ENCODE data around the gene OCSTAMP. TPM values are rescaled to one million over a fixed set of nuclear protein-coding genes. Genes with fewer than 3 reads are reported as not detected.

The OCSTAMP gene
- total RNA-seq, 4 donors from 2014 or later = not detected

- Histone ChIP-seq H3K27ac (no peak overlapping the region), H3K4me1 (no peaks in the 10 kb centered on the region), H3K27me3 (peaks cover 0 to 66% (median 0%) of the 10 kb centered on the region in 4 donors), H3K9me3 (no peaks in the 10 kb centered on the region), H3K4me3 (no peak overlapping the region), H3K36me3 (no peaks in the 10 kb centered on the region)
- DNase-seq = no peak
- WGBS, 2 donors = 65 to 79% methylated on average over 3 to 4 of the region's 4 CpGs
- intact Hi-C loops (cut with DNase I) = no loop called here
- no peak for TF ChIP-seq POLR2A (IDR thresholded peaks at IDR 0.05)
- TF ChIP-seq, protein P1, sequence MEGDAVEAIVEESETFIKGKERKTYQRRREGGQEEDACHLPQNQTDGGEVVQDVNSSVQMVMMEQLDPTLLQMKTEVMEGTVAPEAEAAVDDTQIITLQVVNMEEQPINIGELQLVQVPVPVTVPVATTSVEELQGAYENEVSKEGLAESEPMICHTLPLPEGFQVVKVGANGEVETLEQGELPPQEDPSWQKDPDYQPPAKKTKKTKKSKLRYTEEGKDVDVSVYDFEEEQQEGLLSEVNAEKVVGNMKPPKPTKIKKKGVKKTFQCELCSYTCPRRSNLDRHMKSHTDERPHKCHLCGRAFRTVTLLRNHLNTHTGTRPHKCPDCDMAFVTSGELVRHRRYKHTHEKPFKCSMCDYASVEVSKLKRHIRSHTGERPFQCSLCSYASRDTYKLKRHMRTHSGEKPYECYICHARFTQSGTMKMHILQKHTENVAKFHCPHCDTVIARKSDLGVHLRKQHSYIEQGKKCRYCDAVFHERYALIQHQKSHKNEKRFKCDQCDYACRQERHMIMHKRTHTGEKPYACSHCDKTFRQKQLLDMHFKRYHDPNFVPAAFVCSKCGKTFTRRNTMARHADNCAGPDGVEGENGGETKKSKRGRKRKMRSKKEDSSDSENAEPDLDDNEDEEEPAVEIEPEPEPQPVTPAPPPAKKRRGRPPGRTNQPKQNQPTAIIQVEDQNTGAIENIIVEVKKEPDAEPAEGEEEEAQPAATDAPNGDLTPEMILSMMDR (IDR thresholded peaks at IDR 0.05) = no peak
These were observed 19.8 kb downstream of the OCSTAMP start for GRCh38 chr20:46530640-46531039.

GRCh38 chr20:46523696-46524328, 26.6 kb downstream of the OCSTAMP start:
- no peak overlapping the region for H3K4me3 ChIP-seq
- peaks cover 0 to 65% (median 0%) of the 10 kb centered on the region in 4 donors for H3K27me3 ChIP-seq
- DNase-seq = no peak
- no peaks in the 10 kb centered on the region for H3K36me3 ChIP-seq
- no peaks in the 10 kb centered on the region for H3K4me1 ChIP-seq
- no peak for TF ChIP-seq POLR2A (IDR thresholded peaks at IDR 0.05)
- TF ChIP-seq, protein P1 (IDR thresholded peaks at IDR 0.05) = no peak
- 54 to 64% methylated on average over 2 of the region's 2 CpGs for WGBS, 2 donors
- no peaks in the 10 kb centered on the region for H3K9me3 ChIP-seq
- no peak overlapping the region for H3K27ac ChIP-seq
- intact Hi-C loops (cut with DNase I) = no loop called here

DNA sequence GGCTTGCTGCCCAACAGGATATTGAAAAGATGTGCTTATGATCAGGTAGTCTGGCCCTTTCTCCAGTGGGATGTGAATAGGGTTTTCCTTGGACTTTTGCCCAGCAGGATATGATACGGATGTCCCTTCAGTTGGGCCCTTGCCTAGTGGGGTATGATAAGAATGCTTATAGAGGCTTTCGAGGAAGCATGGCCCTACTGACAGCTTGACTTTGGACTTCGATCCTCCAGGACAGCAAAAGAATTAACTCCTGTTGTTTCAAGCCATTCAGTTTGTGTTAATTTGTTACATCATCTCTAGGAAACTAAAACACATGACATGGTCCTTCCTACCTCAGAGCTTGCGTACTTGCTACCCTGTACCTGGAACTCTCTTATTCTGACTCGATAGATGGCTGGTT, 27.3 kb downstream of the OCSTAMP start:
- Histone ChIP-seq H3K27ac (no peak overlapping the region), H3K9me3 (no peaks in the 10 kb centered on the region)
- intact Hi-C loops (cut with DNase I) = no loop called here

DNA sequence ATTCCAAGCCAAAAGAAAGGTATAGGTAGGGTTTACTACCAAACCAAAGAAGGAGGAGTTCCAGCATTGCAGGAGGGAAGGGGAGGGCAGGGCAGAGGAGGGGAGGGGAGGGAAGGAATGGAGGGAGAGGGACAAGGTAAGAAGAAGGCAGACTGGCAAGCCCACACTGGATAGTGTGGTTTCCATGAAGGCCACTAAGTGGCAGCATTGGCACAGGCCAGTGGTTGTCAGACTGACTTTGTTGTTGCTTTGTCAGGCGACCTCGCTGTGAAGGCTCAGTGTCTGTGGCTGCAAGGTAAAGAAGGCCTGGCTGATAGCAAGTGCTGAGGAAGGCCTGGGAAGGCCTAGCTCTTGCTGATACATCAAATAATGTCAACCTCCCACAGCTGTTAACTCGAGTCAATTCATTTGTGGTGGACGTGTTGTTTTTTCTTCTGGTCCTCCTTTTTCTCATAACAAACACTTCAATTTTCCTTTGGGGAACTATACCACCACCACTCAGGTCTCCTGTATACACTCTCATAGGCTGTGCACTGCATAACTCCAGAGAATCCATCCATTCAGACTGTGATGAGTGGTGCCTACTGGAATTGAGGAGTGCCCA, 29.4 kb downstream of the OCSTAMP start:
- TF ChIP-seq, protein P1 (IDR thresholded peaks at IDR 0.05) = peak in 5 of 6 experiments; percentile 39 to 75 (median 55)
- no peak for TF ChIP-seq POLR2A (IDR thresholded peaks at IDR 0.05)
- intact Hi-C loops (cut with DNase I) = no loop called here
- 25 to 33% methylated on average over 4 of the region's 4 CpGs for WGBS, 2 donors
- Histone ChIP-seq H3K9me3 (no peaks in the 10 kb centered on the region), H3K27ac (no peak overlapping the region), H3K27me3 (peaks cover 0 to 65% (median 0%) of the 10 kb centered on the region in 4 donors), H3K36me3 (no peaks in the 10 kb centered on the region), H3K4me1 (no peaks in the 10 kb centered on the region), H3K4me3 (no peak overlapping the region)
- DNase-seq = no peak

More for the DNA sequence above, 27.3 kb downstream of the OCSTAMP start:
- H3K4me3 ChIP-seq = no peak overlapping the region
- no peak for TF ChIP-seq POLR2A (IDR thresholded peaks at IDR 0.05)
- TF ChIP-seq, protein P1 (IDR thresholded peaks at IDR 0.05) = no peak
- no peaks in the 10 kb centered on the region for H3K36me3 ChIP-seq
- no peaks in the 10 kb centered on the region for H3K4me1 ChIP-seq
- DNase-seq = no peak
- 60 to 67% methylated on average over 5 of the region's 5 CpGs for WGBS, 2 donors
- peaks cover 0 to 65% (median 0%) of the 10 kb centered on the region in 4 donors for H3K27me3 ChIP-seq

GRCh38 chr20:46520540-46520939, 29.9 kb downstream of the OCSTAMP start:
- TF ChIP-seq, protein P1 (IDR thresholded peaks at IDR 0.05) = no peak
- no peak for TF ChIP-seq POLR2A (IDR thresholded peaks at IDR 0.05)
- intact Hi-C loops (cut with DNase I) = no loop called here
- no peaks in the 10 kb centered on the region for H3K4me1 ChIP-seq
- no peak for DNase-seq
- H3K9me3 ChIP-seq = no peaks in the 10 kb centered on the region
- no peak overlapping the region for H3K4me3 ChIP-seq
- H3K36me3 ChIP-seq = no peaks in the 10 kb centered on the region
- H3K27ac ChIP-seq = no peak overlapping the region
- peaks cover 0 to 65% (median 0%) of the 10 kb centered on the region in 4 donors for H3K27me3 ChIP-seq
- 74 to 83% methylated on average over 3 to 4 of the region's 4 CpGs for WGBS, 2 donors

Data from esophagus squamous epithelium (tissue), 5 donors.